Dedifferentiated amniotic fluid mesenchymal stem cell (primary cell): ENCODE measurements around the gene DGCR8.
"Not testable (repeated sequence)": the region's sequence is repeated elsewhere in the genome, so short reads cannot be mapped to it uniquely, and the experiment has no call there.

Experiments
- DNase-seq: peaks from one replicate; pipeline ENCODE4 v3.0.0-alpha.2; 2016; ENCODE audit errors: extremely low spot score

DGCR8 gene

GRCh38 chr22:20152464-20152890 lies 72.4 kb downstream of the DGCR8 start:
- DNase-seq = no peak

- no peak for DNase-seq
Measured at GRCh38 chr22:20153945-20154344, 73.9 kb downstream of the DGCR8 start.

- DNase-seq = no peak
Measured at GRCh38 chr22:20154602-20155187, 74.7 kb downstream of the DGCR8 start.

GRCh38 chr22:20155330-20156041 lies 75.4 kb downstream of the DGCR8 start:
- no peak for DNase-seq

GRCh38 chr22:20156042-20156389 lies 76.0 kb downstream of the DGCR8 start:
- DNase-seq = no peak

GRCh38 chr22:20156611-20157429 lies 76.8 kb downstream of the DGCR8 start:
- DNase-seq = peak; percentile 61

- no peak for DNase-seq
Measured at GRCh38 chr22:20157430-20158183, 77.6 kb downstream of the DGCR8 start.

GRCh38 chr22:20158391-20159036 lies 78.5 kb downstream of the DGCR8 start:
- DNase-seq = no peak

- DNase-seq = no peak
Measured at GRCh38 chr22:20159076-20159475, 79.0 kb downstream of the DGCR8 start.

GRCh38 chr22:20159531-20159930 lies 79.5 kb downstream of the DGCR8 start:
- DNase-seq = not testable (repeated sequence)

GRCh38 chr22:20160041-20160440 lies 80.0 kb downstream of the DGCR8 start:
- no peak for DNase-seq
